ENCODE measurements around the gene SLBP.

- TF ChIP-seq ZNF274 (IDR thresholded peaks at IDR 0.05; ENCODE audit: low read depth, low read length) (no peak), YY1 (IDR thresholded peaks at IDR 0.05; ENCODE audit: insufficient read depth, insufficient read length) (no peak)
Observed at GRCh38 chr4:1752284-1753041, 40.3 kb upstream of the SLBP start.
